Measurements from ENCODE around the gene RNF26. TPM values are rescaled to one million over a fixed set of nuclear protein-coding genes. Genes with fewer than 3 reads are reported as not detected.
A peak's percentile ranks its signal among the peaks of the same experiment; 100 is the strongest.

Gene RNF26
- total RNA-seq, 1 experiment from 2014 or later, result 90.6 TPM

DNA sequence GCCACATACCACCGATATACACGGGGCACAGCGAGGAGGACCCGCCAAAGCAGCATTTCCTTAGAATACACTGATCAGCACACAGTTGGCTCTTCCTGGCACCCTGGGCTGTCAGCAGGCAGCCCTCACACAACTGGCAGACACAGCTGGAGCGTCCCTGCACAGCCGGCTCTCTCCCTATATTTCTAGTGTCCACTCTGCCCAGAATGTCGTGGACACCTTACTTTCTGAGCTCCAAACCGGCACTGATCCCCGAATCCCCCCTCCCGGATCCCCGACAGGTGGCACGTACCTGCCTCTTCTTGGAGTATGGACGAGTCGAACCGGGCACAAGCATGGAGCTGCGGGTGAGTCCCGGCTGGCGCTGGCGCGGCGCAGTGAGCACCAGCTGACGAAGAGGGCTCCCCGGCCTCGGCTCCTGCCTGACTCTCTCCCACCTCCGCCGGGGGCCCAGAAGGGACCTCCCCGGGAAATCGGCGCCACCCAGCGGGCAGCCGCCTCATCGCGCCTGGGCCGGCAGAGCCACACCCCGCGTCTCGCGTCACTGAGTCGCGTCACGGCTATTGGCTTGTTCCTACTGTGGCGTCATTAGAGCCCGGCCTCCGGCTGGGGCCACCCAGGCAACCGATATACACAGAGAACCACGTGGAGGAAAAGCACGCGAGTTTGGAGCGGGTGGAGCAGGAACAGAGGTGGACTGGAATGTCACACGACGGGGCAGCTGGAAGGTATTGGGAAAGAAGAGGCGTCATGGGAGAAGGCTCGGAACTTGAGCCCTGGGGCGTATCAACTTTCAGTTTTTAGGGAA lies 47.1 kb downstream of the RNF26 start, which contains the start of gene USP2 (continued):
- TF ChIP-seq ZNF671 (CRISPR knock-in tag; IDR thresholded peaks at IDR 0.05) (no peak), CREB1 (CRISPR knock-in tag; IDR thresholded peaks at IDR 0.05) (no peak), ATF3 (CRISPR knock-in tag; conservative IDR thresholded peaks at IDR 0.05) (no peak), NR2C2 (CRISPR knock-in tag; IDR thresholded peaks at IDR 0.05) (no peak), CBFB (CRISPR knock-in tag; IDR thresholded peaks at IDR 0.05; ENCODE audit: low read depth) (no peak), E2F4 (CRISPR knock-in tag; IDR thresholded peaks at IDR 0.05; ENCODE audit: borderline replicate concordance, low read depth) (no peak), MYBL2 (CRISPR knock-in tag; IDR thresholded peaks at IDR 0.05) (no peak), ZNF263 (CRISPR knock-in tag; IDR thresholded peaks at IDR 0.05; ENCODE audit: low read depth) (no peak), MXD4 (CRISPR knock-in tag; IDR thresholded peaks at IDR 0.05; ENCODE audit: borderline replicate concordance) (no peak), SMAD3 (CRISPR knock-in tag; IDR thresholded peaks at IDR 0.05; ENCODE audit: borderline replicate concordance) (no peak), OVOL2 (CRISPR knock-in tag; IDR thresholded peaks at IDR 0.05; ENCODE audit: borderline replicate concordance) (no peak), NFE2L1 (CRISPR knock-in tag; IDR thresholded peaks at IDR 0.05) (no peak), ESRRA (CRISPR knock-in tag; IDR thresholded peaks at IDR 0.05; ENCODE audit: borderline replicate concordance) (no peak), ZSCAN18 (CRISPR knock-in tag; IDR thresholded peaks at IDR 0.05) (no peak), NR3C1 (CRISPR knock-in tag; conservative IDR thresholded peaks at IDR 0.05; ENCODE audit: low read depth) (no peak), ATF2 (CRISPR knock-in tag; IDR thresholded peaks at IDR 0.05; ENCODE audit: borderline replicate concordance, low read depth) (no peak), USF1 (CRISPR knock-in tag; IDR thresholded peaks at IDR 0.05) (peak; percentile 72)
- TF ChIP-seq, protein P1, sequence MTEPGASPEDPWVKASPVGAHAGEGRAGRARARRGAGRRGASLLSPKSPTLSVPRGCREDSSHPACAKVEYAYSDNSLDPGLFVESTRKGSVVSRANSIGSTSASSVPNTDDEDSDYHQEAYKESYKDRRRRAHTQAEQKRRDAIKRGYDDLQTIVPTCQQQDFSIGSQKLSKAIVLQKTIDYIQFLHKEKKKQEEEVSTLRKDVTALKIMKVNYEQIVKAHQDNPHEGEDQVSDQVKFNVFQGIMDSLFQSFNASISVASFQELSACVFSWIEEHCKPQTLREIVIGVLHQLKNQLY (CRISPR knock-in tag; IDR thresholded peaks at IDR 0.05), result no peak
- TF ChIP-seq, protein P2, sequence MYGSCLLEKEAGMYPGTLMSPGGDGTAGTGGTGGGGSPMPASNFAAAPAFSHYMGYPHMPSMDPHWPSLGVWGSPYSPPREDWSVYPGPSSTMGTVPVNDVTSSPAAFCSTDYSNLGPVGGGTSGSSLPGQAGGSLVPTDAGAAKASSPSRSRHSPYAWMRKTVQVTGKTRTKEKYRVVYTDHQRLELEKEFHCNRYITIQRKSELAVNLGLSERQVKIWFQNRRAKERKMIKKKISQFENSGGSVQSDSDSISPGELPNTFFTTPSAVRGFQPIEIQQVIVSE (CRISPR knock-in tag; IDR thresholded peaks at IDR 0.05; ENCODE audit: borderline replicate concordance), result no peak
- TF ChIP-seq, protein P3, sequence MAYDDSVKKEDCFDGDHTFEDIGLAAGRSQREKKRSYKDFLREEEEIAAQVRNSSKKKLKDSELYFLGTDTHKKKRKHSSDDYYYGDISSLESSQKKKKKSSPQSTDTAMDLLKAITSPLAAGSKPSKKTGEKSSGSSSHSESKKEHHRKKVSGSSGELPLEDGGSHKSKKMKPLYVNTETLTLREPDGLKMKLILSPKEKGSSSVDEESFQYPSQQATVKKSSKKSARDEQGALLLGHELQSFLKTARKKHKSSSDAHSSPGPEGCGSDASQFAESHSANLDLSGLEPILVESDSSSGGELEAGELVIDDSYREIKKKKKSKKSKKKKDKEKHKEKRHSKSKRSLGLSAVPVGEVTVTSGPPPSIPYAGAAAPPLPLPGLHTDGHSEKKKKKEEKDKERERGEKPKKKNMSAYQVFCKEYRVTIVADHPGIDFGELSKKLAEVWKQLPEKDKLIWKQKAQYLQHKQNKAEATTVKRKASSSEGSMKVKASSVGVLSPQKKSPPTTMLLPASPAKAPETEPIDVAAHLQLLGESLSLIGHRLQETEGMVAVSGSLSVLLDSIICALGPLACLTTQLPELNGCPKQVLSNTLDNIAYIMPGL (CRISPR knock-in tag; IDR thresholded peaks at IDR 0.05), result peak; percentile 95
- TF ChIP-seq, protein P4, sequence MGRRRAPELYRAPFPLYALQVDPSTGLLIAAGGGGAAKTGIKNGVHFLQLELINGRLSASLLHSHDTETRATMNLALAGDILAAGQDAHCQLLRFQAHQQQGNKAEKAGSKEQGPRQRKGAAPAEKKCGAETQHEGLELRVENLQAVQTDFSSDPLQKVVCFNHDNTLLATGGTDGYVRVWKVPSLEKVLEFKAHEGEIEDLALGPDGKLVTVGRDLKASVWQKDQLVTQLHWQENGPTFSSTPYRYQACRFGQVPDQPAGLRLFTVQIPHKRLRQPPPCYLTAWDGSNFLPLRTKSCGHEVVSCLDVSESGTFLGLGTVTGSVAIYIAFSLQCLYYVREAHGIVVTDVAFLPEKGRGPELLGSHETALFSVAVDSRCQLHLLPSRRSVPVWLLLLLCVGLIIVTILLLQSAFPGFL (CRISPR knock-in tag; IDR thresholded peaks at IDR 0.05; ENCODE audit: borderline replicate concordance), result no peak
